ENCODE results near the gene KRTAP5-8.
"Not testable (repeated sequence)": the region's sequence is repeated elsewhere in the genome, so short reads cannot be mapped to it uniquely, and the experiment has no call there.

Gene KRTAP5-8

GRCh38 chr11:71537977-71538665 is at the start of gene KRTAP5-8:
TSS of gene KRTAP5-8 (plus strand) at chr11:71538025. CDS start at chr11:71538056, 31 bp downstream.
- DNase-seq, result not testable (repeated sequence)

GRCh38 chr11:71488681-71489270 is 49.0 kb upstream of the KRTAP5-8 start:
- DNase-seq, result no peak

GRCh38 chr11:71489311-71490043 is 48.3 kb upstream of the KRTAP5-8 start:
- DNase-seq, result peak; percentile 73 to 89 (median 84)

GRCh38 chr11:71490044-71490730 is 47.6 kb upstream of the KRTAP5-8 start:
- no peak for DNase-seq

GRCh38 chr11:71490731-71491390 is 47.0 kb upstream of the KRTAP5-8 start:
- no peak for DNase-seq

GRCh38 chr11:71491531-71491930 is 46.3 kb upstream of the KRTAP5-8 start:
- DNase-seq, result no peak

- peak in 2 of 3 donors; percentile 4 to 12 for DNase-seq
Measured at GRCh38 chr11:71491940-71492339, 45.9 kb upstream of the KRTAP5-8 start.

- no peak for DNase-seq
Measured at GRCh38 chr11:71495286-71496230, 42.3 kb upstream of the KRTAP5-8 start.

GRCh38 chr11:71496421-71496820 is 41.4 kb upstream of the KRTAP5-8 start:
- DNase-seq, result no peak

GRCh38 chr11:71498091-71498490 is 39.7 kb upstream of the KRTAP5-8 start:
- peak in 2 of 3 donors; percentile 1 to 2 for DNase-seq

GRCh38 chr11:71499125-71499524 is 38.7 kb upstream of the KRTAP5-8 start:
- DNase-seq, result peak; percentile 12 to 26 (median 19)

GRCh38 chr11:71499546-71499945 is 38.3 kb upstream of the KRTAP5-8 start:
- no peak for DNase-seq

GRCh38 chr11:71500601-71501021 is 37.2 kb upstream of the KRTAP5-8 start:
- DNase-seq, result no peak

GRCh38 chr11:71501071-71501985 is 36.5 kb upstream of the KRTAP5-8 start:
- DNase-seq, result no peak

GRCh38 chr11:71502026-71502425 is 35.8 kb upstream of the KRTAP5-8 start:
- no peak for DNase-seq

GRCh38 chr11:71502871-71503435 is 34.9 kb upstream of the KRTAP5-8 start:
- no peak for DNase-seq

GRCh38 chr11:71504531-71504930 is 33.3 kb upstream of the KRTAP5-8 start:
- DNase-seq, result no peak

GRCh38 chr11:71505001-71505400 is 32.8 kb upstream of the KRTAP5-8 start:
- no peak for DNase-seq

GRCh38 chr11:71505781-71506180 is 32.0 kb upstream of the KRTAP5-8 start:
- DNase-seq, result no peak

GRCh38 chr11:71507102-71507501 is 30.7 kb upstream of the KRTAP5-8 start:
- no peak for DNase-seq

All from suppressor macrophage treated with lipopolysaccharide for 1 hour (primary cell).